ENCODE results near the gene ACBD6. TPM values are rescaled to one million over a fixed set of nuclear protein-coding genes. Genes with fewer than 3 reads are reported as not detected.
A peak's percentile ranks its signal among the peaks of the same experiment; 100 is the strongest.

Gene ACBD6
- total RNA-seq, 1 donor from 2014 or later: 17.8 TPM

DNA sequence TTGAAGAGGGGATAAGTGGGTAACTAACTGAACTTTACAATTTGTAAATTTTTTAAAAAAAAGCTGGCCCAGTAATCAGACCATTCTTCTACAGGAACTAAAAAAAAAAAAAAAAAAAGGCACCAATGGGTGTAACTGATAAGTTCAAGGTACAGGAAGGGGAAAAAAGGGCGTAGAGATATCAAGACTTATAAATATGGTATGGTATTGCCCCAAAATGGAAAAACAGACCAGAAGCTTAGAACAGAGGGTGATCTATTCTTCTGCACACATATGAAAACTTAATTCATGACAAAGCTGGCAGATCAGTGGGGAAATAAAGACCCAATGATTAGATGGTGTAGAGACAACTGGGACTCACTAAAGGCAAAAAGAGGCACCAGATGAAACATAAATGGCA, 213.4 kb downstream of the ACBD6 start:
- no peak for DNase-seq (ENCODE audit: missing footprints)
- ATAC-seq: no peak
- intact Hi-C loops (cut with DNase I): no loop called here

DNA sequence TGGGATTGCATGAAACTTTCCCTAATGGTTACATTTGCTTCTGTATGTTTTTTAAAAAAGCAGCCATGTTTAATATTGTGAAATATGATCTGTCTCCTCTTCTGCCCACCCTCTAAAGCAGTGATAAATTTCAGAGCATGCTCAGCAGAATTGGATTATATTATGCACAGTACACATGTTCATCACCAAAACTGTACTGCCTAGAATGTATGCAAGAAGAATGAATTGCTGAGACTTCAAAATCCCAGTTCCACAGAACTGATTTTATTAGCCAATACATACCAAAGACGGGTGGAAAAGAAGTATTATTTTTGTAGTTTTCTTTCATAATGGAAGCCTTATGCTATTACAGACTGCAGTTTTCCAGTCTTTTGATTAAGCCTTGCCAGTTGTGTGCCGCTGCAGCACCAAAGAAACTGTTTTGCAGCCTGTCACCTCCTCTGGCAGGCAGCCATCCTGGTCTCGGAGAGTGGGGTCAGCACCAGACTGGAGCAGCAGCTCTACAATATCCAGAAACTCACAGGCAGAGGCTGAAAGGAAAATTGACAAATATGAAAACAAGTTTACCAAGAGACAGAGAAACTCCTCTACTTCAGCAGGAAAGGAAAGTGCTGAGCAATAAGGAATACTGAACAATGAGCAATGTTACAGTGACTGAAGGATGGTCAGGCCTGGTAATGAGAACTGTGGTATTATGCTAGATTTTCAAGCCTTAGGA, 214.2 kb downstream of the ACBD6 start:
- DNase-seq (ENCODE audit: missing footprints) (no peak), ATAC-seq (no peak)
- intact Hi-C loops (cut with DNase I): no loop called here

DNA sequence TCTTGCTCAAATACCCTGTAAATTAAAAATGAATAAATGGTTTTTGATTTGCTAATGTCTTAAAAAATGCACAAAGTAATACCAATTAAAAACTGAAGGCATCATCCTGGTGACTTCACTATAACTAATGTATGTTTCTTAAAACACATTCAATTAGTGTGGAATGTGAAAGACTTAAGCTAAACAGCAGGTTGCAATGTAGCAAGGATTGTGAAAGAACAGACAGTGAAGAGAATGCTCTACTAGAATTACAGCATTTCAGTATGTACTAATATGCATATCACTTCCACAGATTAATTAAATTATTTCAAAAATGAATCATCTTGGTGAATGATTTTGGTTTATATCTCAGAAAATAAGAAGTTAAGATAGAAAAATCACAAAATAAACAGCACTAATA, 216.0 kb downstream of the ACBD6 start:
- ATAC-seq: no peak
- intact Hi-C loops (cut with DNase I): no loop called here
- DNase-seq (ENCODE audit: missing footprints): no peak

DNA sequence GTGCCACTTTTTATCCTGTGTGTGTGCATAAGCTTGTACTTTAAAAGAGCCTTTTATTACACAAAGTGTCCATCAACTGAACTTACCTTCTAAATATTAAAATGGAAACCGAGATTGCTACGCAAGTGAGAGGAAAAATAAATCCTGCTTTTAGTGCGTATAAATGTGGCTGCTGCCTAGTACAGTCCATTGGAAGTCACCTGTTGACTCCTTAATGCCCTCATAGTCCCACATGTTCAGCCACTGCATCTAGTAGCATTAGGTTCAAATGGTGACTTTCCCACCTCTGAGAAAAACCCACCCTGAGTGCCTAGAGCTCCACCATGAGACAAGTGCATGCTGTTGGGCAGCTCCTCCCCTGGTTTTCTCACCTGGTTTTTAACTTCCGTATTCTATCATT, 219.3 kb downstream of the ACBD6 start:
- no peak for DNase-seq (ENCODE audit: missing footprints)
- intact Hi-C loops (cut with DNase I): no loop called here
- no peak for ATAC-seq

DNA sequence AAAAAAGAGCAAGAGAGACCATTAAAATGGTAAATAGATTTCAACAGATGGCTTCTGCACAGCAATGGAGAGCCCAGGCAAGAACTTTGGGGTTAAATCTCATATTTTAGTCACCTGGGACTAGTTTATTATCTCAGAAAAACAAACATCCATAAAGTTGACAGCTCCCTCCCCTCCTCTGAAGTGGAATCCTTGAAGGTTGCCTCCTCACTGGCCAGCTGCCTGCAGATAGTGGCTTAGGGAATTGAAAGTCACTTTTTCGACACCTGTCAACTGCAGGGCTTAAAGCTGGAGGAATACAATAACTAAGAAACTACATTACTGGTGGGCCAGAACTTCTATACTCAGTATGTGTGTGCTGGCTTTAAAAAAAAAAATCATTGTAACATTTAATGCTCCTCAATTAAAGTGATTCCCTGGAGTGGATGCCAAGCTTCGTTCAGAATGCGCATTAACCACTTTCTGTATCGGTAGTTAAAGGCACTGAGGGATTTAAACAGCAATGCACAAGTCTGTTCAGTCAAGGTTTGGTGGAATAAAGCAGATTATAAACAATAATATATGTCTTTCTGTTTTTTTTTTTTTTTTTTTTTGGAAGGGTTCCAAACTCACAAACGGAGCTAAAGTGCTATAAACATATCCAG, 219.9 kb downstream of the ACBD6 start:
- DNase-seq (ENCODE audit: missing footprints) (no peak), ATAC-seq (no peak)
- intact Hi-C loops (cut with DNase I): no loop called here

DNA sequence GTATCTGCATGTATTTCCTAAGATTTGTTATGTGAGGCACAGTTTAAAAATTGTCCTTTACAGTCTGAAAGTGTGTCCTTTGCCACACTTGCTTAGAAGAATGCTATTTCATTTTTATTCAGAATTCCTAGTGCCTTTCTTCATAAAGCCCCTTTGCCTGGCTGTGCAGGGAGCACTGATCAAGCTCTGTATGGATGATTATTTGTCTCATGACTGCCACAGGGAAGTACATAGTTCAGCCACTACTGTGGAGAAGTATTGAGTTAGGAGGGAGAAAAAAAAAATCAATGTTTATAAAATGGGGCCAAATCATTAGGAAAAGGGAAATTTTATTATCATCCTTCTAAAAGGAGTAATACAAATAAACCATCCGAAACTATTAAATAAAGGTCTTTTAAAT, 220.9 kb downstream of the ACBD6 start:
- no peak for DNase-seq (ENCODE audit: missing footprints)
- intact Hi-C loops (cut with DNase I): no loop called here
- ATAC-seq: no peak

DNA sequence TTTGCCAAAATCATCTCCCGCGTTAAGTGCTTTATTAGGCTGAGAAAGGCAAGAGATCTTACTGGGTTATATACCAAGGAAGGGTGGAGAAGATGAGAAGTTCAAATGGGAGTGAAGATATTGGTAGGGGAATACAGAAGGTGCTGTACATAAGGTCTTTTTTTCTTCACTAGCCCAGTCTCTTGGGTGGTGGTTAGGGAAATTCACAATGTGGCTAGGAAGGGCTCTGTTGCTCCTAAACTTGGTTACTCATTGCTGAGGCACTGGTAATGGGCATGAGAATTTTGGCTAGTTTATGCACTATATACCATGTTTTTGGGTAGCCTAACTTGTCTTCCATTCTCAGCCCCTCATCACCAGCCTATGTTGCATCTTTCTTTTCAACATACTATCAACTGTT, 221.8 kb downstream of the ACBD6 start:
- DNase-seq (ENCODE audit: missing footprints): no peak
- intact Hi-C loops (cut with DNase I): no loop called here
- no peak for ATAC-seq

DNA sequence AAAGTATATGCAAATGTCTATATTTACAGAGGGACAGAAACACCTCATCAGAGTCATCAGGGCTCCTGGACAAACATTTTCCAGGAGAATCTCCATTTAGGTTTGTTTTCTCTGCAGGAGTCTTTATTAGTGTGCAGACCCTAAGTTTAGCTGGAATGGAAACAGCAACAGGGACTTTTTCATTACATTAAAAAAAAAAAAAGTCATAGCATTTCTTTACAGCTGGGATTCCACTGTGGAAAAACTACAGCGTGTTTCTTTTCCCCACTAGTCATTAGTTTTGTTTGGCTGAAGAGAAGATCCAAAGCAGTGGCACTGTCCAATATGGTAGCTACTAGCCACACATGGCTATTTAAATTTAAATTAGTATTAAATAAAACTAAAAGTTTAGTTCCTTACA, 222.7 kb downstream of the ACBD6 start:
- intact Hi-C loops (cut with DNase I): no loop called here
- ATAC-seq (no peak), DNase-seq (ENCODE audit: missing footprints) (no peak)

DNA sequence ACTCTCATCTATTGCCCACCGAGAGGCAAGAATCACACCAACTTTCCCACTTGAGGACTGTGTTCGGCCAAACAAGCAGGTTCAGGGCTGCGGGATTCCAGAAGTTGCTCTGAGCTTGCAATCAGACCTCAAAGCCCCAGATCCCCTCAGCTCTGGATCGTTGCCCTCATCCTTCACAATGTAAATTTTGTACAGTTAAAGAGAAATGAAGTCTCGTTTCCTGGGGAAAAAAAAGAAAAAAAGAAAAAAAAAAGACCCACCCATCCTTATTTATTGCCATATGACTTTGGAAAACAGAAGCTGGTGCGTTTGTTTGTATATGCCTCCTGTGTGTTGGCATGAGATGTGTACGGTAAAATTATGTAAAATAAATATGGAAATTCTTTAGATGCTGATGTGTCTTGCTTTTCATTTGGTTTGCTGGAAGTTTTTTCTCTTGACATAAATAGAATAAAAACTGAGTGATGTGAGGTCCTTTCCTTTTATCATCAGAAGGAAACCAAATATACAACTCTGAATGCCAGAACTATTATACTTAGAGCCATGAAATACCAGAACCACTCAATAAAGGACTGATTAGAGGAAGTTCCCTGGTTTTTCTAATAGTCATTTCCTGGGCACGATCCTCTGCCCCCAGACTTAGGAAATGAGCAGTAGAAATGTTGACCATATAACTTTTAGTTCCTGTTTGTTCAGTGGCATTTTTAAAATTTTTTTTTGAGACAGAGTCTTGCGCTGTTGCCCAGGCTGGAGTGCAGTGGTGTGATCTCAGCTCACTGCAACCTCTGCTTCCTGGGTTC, 223.6 kb downstream of the ACBD6 start:
- DNase-seq (ENCODE audit: missing footprints): no peak
- peak; percentile 61 for ATAC-seq
- intact Hi-C loops (cut with DNase I): no loop called here

DNA sequence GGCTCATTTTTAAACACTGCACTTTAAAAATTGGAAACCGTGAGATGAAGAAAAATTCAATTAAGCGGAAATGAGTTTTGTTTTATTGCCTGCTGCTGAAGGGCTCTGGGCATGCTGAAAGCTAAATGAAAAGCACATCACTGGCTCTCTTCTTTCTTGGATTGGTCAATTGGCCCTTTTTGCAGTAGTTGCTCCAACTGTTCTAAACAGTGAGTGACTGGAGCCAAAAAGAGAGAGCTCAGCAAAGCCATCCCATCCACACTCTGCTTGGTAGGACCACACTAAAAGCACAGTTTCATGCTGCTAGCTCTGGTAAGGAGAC, 224.2 kb downstream of the ACBD6 start:
- no peak for ATAC-seq
- no peak for DNase-seq (ENCODE audit: missing footprints)
- intact Hi-C loops (cut with DNase I): no loop called here

DNA sequence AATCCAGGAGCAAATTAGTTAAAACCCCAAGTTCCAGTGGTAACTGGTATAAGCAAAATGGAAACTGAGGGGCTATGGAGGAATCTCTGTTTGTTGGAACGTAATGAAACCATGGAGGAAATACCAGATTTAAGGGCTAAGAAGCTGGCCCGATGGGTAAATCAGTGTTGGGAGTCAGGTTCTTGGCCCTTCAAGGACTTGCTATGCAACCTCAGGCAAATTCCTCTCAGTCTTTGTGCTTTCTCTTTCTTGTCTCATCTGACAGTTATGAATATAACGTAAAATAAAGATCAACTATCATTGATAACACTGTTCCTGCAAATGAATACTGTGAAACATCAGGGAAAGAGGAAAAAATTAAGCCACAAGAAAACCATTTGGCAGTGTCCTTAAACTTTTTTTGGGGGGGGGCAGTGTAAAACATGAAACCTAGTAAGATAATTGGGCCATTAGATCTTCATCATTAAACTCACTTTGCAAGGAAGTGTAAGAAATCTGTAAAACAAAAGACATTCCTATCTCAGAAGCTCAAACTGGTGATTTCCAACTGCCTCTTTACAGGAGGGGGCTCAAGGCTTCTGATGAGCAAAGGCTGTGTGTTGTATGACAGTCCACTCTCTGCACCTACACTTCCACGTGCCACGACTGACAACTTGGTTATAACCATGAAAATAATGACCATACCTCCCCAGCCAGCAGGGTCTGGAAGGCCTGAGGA, 224.7 kb downstream of the ACBD6 start:
- DNase-seq (ENCODE audit: missing footprints) (no peak), ATAC-seq (no peak)
- intact Hi-C loops (cut with DNase I): no loop called here

DNA sequence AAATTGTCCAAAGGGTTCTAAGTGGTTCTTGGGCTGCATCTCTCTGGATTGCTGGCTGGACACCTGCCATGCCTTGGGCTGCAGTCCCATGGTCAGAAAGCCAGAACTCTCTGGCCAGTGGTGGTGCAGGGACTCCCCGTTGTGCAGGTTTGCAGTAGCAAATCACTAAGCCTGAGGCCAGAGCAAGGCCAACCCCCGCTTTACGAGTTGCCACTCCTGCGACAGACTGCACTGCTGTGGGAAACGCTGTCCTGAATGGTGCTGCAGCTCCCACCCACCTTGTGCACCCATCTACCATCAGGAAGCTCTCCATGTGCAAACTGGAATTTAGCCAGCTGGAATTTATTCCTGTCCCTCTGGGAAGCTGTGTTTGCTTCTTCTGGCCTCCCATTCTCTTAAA, 226.7 kb downstream of the ACBD6 start:
- intact Hi-C loops (cut with DNase I): no loop called here
- ATAC-seq: no peak

DNA sequence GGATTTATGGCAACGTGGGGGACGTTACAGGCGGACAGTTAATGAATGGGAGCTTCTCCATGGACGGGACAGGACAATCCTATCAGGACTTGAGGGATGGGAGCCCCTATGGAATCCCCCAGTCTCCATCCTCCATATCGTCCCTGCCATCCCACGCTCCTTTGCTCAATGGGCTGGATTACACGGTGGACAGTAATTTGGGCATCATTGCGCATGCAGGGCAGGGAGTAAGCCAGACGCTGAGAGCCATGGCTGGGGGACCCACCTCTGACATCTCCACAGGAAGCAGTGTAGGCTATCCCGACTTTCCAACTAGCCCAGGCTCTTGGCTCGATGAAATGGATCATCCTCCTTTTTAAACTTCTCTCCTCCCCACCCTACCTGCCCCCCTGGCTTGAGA, 228.2 kb downstream of the ACBD6 start:
- ATAC-seq (no peak), DNase-seq (ENCODE audit: missing footprints) (no peak)
- intact Hi-C loops (cut with DNase I): no loop called here

More for the DNA sequence above, 226.7 kb downstream of the ACBD6 start:
- no peak for DNase-seq (ENCODE audit: missing footprints)

DNA sequence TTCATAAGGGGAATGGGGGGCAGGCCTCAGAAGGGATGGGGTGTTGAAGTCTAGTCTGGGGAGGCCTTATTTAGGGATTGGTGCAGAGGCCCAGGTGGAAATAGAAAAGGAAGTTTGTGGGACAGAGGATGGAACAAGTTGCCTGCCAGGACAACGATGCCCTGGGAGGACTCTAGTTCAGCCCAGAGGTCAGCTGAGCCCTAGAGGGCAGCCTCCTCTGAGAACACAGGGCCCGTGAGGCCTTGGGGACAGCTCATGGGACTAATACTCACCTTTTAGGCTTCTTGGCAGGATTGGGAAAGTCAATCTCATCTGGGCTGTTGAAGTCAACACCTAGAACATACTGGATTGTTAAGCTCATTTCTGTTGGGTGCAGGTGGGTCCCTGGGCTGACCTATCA, 229.3 kb downstream of the ACBD6 start:
- no peak for DNase-seq (ENCODE audit: missing footprints)
- intact Hi-C loops (cut with DNase I): no loop called here
- no peak for ATAC-seq

DNA sequence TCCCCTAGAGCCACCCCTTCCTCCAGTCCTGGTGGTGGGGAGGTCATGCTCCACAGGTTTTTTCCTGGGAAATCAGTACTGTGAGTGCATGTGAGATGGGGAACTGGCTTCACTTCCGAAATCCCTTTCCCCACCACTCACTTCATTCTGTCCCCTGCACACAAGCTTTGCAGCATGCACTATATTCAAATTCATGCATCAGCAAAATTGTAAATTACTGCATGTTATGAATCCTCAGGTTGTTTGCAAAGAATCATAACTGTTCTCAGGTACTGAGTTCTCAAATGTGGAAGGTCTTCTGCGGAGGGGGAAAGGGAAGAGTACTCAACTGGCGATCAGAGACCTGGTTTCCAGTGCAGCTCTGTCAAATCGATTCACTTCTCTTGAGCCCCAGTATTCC, 230.0 kb downstream of the ACBD6 start:
- DNase-seq (ENCODE audit: missing footprints): no peak
- no peak for ATAC-seq
- intact Hi-C loops (cut with DNase I): no loop called here

DNA sequence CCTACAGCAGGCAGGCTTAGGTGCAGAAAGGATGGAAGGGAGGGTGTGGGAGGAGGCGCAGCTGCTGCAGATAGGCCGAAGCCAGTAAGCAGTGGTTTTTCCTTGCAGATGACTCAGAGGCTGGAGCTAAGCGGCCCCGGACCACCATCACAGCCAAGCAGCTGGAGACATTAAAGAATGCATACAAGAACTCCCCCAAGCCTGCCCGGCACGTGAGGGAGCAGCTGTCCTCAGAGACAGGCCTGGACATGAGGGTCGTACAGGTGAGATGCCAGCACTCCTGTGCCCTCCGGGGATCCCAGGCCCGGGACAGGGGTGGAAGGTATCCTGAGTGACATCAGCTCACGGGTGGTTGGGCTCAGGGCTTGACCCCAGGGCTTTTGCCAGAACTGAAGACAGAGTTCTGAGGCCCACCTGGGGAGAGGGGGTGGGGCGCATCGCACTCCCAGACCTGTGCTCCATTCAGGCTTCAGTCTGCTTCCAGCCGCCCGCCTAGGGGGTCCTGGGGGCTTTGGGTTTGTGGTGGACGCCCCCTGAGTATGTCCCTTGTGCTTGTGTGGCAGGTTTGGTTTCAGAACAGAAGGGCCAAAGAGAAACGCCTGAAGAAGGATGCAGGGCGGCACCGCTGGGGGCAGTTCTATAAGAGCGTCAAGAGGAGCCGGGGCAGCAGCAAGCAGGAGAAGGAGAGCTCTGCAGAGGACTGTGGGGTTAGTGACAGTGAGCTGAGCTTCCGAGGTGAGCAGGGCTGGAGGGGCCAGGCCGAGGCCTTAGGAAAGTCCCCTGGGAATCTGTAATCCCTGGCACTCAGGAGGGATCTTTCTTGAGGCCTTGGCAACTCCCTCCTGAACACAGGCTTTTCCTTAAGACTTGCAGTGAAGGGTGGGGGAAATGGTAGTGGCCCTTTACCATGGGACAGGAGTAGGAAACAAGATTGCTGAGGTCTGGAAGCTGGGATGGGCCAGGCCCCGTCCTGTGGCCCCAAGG, 230.8 kb downstream of the ACBD6 start:
- ATAC-seq: no peak
- DNase-seq (ENCODE audit: missing footprints): no peak
- intact Hi-C loops (cut with DNase I): no loop called here

DNA sequence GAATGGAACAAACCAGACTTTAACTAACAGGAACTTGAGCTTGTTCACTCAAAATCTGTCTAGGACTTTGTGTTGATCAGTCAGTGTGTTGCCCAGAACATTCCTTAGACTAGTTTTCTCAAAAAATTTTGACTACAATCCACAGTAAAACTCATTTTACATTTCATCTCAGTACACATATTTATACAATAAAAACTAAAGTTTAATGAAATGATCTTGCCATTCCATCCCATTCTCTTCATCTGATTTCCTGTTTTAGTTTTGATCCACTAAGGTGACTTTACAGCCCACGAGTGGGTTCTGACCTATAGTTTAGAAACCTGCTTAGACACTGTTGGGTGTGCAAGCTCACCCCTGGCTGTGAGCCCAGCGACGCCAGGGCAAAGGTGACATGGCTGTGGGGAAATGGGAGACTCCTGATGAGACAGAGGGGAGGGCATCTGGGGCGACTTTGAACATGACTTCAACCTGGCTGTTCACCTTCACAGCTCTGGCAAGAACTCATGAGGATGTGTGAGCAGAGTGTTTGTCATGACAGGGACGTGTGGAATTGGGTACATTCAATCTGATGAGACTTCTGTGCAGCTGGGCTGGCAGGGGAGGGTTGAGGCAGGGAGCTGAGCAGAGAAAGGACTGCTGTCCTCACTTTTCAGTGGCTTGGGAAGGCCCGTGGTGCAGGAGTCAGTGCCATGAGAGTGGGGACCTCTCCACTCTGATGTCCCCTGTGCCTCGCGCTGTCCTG, 231.7 kb downstream of the ACBD6 start:
- no peak for DNase-seq (ENCODE audit: missing footprints)
- ATAC-seq: no peak

More for the DNA sequence above, 231.7 kb downstream of the ACBD6 start:
- intact Hi-C loops (cut with DNase I): no loop called here

All from Right ventricle myocardium inferior (tissue), 1 donor.